Stimulated activated memory B cell treated with anti-CD40 and anti-IgM and Interleukin-4, amounts not matched to agents 10 μg/mL and 1 μg/mL and 100 μg/mL, for 72 hours (primary cell): ENCODE data around the gene PNLIPRP2.
A peak's percentile ranks its signal among the peaks of the same experiment; 100 is the strongest.

Experiments
- ATAC-seq: fragments of 150-1000 bp; cut with Tn5 transposase; 2 replicates; pipeline ENCODE4 v1.10.0; 2021
- H3K27ac Mint-ChIP-seq: one replicate; pipeline ENCODE4 v1.8.0; 2022; ENCODE audit warnings: mild to moderate bottlenecking, mixed read lengths
- H3K27me3 Mint-ChIP-seq: one replicate; pipeline ENCODE4 v1.8.0; 2022; ENCODE audit warnings: mixed read lengths
- H3K36me3 Mint-ChIP-seq: one replicate; pipeline ENCODE4 v1.8.0; 2022; ENCODE audit warnings: mixed read lengths
- H3K4me1 Mint-ChIP-seq: one replicate; pipeline ENCODE4 v1.8.0; 2022; ENCODE audit warnings: mixed read lengths
- H3K4me3 Mint-ChIP-seq: one replicate; pipeline ENCODE4 v1.8.0; 2022; ENCODE audit warnings: mild to moderate bottlenecking, moderate library complexity, mixed read lengths
- H3K9me3 Mint-ChIP-seq: one replicate; pipeline ENCODE4 v1.8.0; 2022; ENCODE audit warnings: mixed read lengths

Gene PNLIPRP2

GRCh38 chr10:116607336-116607735, 13.4 kb upstream of the PNLIPRP2 start:
- H3K4me3 Mint-ChIP-seq, result no peak overlapping the region
- H3K4me1 Mint-ChIP-seq, result no peaks in the 10 kb centered on the region
- H3K9me3 Mint-ChIP-seq, result peaks cover 2% of the 10 kb centered on the region
- peaks cover 44% of the 10 kb centered on the region for H3K27me3 Mint-ChIP-seq
- ATAC-seq, result no peak
- H3K36me3 Mint-ChIP-seq, result no peaks in the 10 kb centered on the region
- no peak overlapping the region for H3K27ac Mint-ChIP-seq

GRCh38 chr10:116608686-116609594, 11.8 kb upstream of the PNLIPRP2 start:
- Mint-ChIP-seq H3K27me3 (peaks cover 44% of the 10 kb centered on the region), H3K27ac (no peak overlapping the region), H3K36me3 (no peaks in the 10 kb centered on the region), H3K4me3 (no peak overlapping the region), H3K4me1 (no peaks in the 10 kb centered on the region), H3K9me3 (peaks cover 2% of the 10 kb centered on the region)
- no peak for ATAC-seq

DNA sequence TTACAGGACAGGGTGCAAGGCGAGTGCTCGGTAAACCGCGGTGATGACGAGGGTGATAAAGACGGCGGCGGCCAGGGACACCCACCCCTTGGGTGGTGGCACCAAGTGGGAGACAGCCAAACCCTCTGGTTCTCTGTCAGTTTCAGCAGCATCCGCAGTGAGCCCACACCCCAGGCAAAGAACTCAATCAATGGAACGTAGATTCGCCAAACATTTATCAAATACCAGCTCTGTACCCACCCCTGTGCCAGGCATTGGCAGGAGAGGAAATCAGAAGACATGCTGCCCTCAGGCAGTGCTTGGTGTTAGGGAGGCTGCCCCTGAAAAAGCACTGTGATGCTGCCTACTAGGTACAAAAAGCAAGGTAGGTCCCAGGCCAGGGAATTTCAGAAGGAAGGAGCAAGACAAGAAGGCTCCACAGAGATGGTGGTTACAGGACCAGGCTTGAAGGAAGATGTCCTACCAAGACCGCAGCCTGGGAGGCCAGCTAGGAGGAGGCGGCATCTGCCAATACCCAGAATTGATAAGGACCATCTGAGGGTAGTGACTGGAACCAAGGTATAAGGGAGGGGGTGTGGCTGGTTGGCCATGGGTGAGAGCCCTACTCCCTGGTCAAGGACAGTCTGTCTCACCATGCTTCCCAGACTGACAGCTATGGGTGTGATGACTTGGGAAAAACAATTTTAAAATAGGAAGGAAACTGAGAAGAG, 10.2 kb upstream of the PNLIPRP2 start:
- Mint-ChIP-seq H3K9me3 (peaks cover 2% of the 10 kb centered on the region), H3K27ac (no peak overlapping the region), H3K36me3 (no peaks in the 10 kb centered on the region), H3K4me1 (no peaks in the 10 kb centered on the region), H3K4me3 (no peak overlapping the region), H3K27me3 (peaks cover 39% of the 10 kb centered on the region)
- ATAC-seq, result no peak

GRCh38 chr10:116611153-116611545, 9.6 kb upstream of the PNLIPRP2 start:
- H3K9me3 Mint-ChIP-seq, result peaks cover 2% of the 10 kb centered on the region
- no peak overlapping the region for H3K4me3 Mint-ChIP-seq
- H3K36me3 Mint-ChIP-seq, result no peaks in the 10 kb centered on the region
- no peak for ATAC-seq
- H3K27me3 Mint-ChIP-seq, result peaks cover 34% of the 10 kb centered on the region
- no peak overlapping the region for H3K27ac Mint-ChIP-seq
- H3K4me1 Mint-ChIP-seq, result no peaks in the 10 kb centered on the region

DNA sequence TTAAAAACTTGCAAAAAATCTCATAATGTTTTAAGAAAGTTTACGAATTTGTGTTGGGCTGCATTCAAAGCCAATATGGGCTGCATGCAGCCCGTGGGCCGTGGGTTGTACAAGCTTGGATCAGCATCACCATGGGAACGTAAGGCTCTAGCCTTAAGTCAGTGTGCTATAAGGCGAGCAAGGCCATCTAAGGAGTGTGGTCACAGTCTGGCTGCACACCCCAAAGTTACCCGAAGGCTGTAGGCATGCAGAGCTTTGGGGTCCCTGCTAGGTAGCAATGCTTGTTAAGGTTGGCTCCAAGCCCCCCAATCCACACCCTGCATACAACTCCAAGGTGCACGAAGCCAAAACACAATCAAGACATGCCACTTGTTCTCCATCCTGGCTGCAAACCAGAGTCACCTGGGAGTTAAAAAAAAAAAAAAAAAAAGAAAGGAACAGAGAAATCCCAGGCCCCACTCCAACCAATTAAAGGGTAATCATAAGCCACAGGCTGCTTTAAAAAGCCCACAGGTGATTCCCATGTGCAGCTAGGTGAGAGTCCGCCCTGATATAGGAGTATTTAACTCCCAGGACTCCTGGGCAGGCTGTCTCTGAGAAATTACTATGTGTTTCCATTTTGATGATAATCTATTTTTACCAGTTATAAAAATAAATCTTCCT, 8.5 kb upstream of the PNLIPRP2 start:
- Mint-ChIP-seq H3K9me3 (peaks cover 2% of the 10 kb centered on the region), H3K27me3 (peaks cover 29% of the 10 kb centered on the region), H3K36me3 (no peaks in the 10 kb centered on the region), H3K4me3 (no peak overlapping the region), H3K27ac (no peak overlapping the region), H3K4me1 (no peaks in the 10 kb centered on the region)
- ATAC-seq, result no peak

- ATAC-seq, result no peak
- Mint-ChIP-seq H3K27ac (no peak overlapping the region), H3K27me3 (peaks cover 20% of the 10 kb centered on the region), H3K4me1 (no peaks in the 10 kb centered on the region), H3K36me3 (no peaks in the 10 kb centered on the region), H3K4me3 (no peak overlapping the region), H3K9me3 (peaks cover 2% of the 10 kb centered on the region)
These were observed 7.3 kb upstream of the PNLIPRP2 start for GRCh38 chr10:116613471-116613870.

- H3K9me3 Mint-ChIP-seq, result peaks cover 2% of the 10 kb centered on the region
- no peaks in the 10 kb centered on the region for H3K36me3 Mint-ChIP-seq
- H3K4me3 Mint-ChIP-seq, result no peak overlapping the region
- no peaks in the 10 kb centered on the region for H3K4me1 Mint-ChIP-seq
- H3K27ac Mint-ChIP-seq, result no peak overlapping the region
- H3K27me3 Mint-ChIP-seq, result peaks cover 9% of the 10 kb centered on the region
- no peak for ATAC-seq
These were observed 6.0 kb upstream of the PNLIPRP2 start for GRCh38 chr10:116614796-116615195.

GRCh38 chr10:116615199-116615776, 5.5 kb upstream of the PNLIPRP2 start:
- Mint-ChIP-seq H3K27me3 (peaks cover 4% of the 10 kb centered on the region), H3K4me1 (no peaks in the 10 kb centered on the region), H3K27ac (no peak overlapping the region), H3K4me3 (no peak overlapping the region), H3K9me3 (peaks cover 2% of the 10 kb centered on the region), H3K36me3 (no peaks in the 10 kb centered on the region)
- no peak for ATAC-seq

DNA sequence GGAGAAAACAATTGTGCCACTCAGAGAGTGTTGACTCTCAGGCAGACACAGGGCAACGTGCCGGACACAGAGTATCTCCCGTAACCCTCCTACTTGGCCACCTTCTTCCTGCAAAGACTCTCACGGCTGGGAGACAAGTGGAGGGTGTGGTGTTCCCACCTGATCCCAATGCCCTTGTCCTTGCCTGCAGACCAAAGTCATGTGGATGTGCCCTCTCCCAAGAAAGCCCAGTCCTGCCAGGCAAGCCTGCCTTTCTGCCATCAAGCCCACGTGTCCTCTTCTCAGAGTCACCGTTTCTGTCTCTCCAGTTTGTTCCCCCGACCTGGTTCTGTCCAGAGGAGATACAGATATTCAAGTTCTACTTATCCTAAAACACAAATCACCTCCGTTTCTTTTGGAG, 723 bp downstream of the PNLIPRP2 start:
- no peak overlapping the region for H3K4me3 Mint-ChIP-seq
- no peak for ATAC-seq
- no peak overlapping the region for H3K27ac Mint-ChIP-seq
- no peaks in the 10 kb centered on the region for H3K9me3 Mint-ChIP-seq
- H3K36me3 Mint-ChIP-seq, result no peaks in the 10 kb centered on the region
- peaks cover 12% of the 10 kb centered on the region for H3K27me3 Mint-ChIP-seq
- H3K4me1 Mint-ChIP-seq, result no peaks in the 10 kb centered on the region

- Mint-ChIP-seq H3K27ac (no peak overlapping the region), H3K4me3 (no peak overlapping the region), H3K4me1 (no peaks in the 10 kb centered on the region), H3K9me3 (no peaks in the 10 kb centered on the region), H3K27me3 (peaks cover 12% of the 10 kb centered on the region), H3K36me3 (no peaks in the 10 kb centered on the region)
- no peak for ATAC-seq
These were observed 1.3 kb downstream of the PNLIPRP2 start for GRCh38 chr10:116621934-116622655.

DNA sequence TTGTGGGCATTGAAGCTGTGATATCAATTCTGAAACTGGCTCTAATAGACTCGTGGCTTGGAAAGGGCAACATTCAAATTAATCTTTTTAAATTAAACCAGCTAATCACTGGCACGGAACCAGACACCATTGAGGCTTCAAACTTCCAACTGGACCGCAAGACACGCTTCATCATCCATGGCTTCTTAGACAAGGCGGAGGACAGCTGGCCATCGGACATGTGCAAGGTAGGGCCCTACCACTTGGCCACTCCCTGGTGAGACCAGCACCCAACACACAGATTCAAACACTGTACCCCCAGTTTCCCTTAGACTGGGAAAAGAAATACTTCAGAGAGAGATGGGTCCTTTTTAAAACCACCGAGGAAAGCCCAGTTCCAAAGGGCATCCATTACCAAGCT, 5.1 kb downstream of the PNLIPRP2 start:
- no peak overlapping the region for H3K4me3 Mint-ChIP-seq
- no peaks in the 10 kb centered on the region for H3K36me3 Mint-ChIP-seq
- no peak overlapping the region for H3K27ac Mint-ChIP-seq
- H3K27me3 Mint-ChIP-seq, result peaks cover 12% of the 10 kb centered on the region
- H3K9me3 Mint-ChIP-seq, result no peaks in the 10 kb centered on the region
- ATAC-seq, result no peak
- no peaks in the 10 kb centered on the region for H3K4me1 Mint-ChIP-seq

- ATAC-seq, result no peak
- Mint-ChIP-seq H3K4me3 (no peak overlapping the region), H3K36me3 (no peaks in the 10 kb centered on the region), H3K27me3 (peaks cover 11% of the 10 kb centered on the region), H3K9me3 (no peaks in the 10 kb centered on the region), H3K4me1 (no peaks in the 10 kb centered on the region), H3K27ac (no peak overlapping the region)
These were observed 6.1 kb downstream of the PNLIPRP2 start for GRCh38 chr10:116626815-116627214.

- H3K36me3 Mint-ChIP-seq, result no peaks in the 10 kb centered on the region
- H3K27me3 Mint-ChIP-seq, result peaks cover 4% of the 10 kb centered on the region
- no peaks in the 10 kb centered on the region for H3K9me3 Mint-ChIP-seq
- no peak overlapping the region for H3K27ac Mint-ChIP-seq
- no peak overlapping the region for H3K4me3 Mint-ChIP-seq
- ATAC-seq, result peak; percentile 13
- no peaks in the 10 kb centered on the region for H3K4me1 Mint-ChIP-seq
These were observed 6.7 kb downstream of the PNLIPRP2 start for GRCh38 chr10:116627386-116627933.

GRCh38 chr10:116629340-116629739, 8.6 kb downstream of the PNLIPRP2 start:
- no peaks in the 10 kb centered on the region for H3K4me1 Mint-ChIP-seq
- H3K36me3 Mint-ChIP-seq, result no peaks in the 10 kb centered on the region
- H3K27me3 Mint-ChIP-seq, result no peaks in the 10 kb centered on the region
- H3K27ac Mint-ChIP-seq, result no peak overlapping the region
- no peak overlapping the region for H3K4me3 Mint-ChIP-seq
- peaks cover 5% of the 10 kb centered on the region for H3K9me3 Mint-ChIP-seq
- ATAC-seq, result peak; percentile 21
